PC-9 (cell line): ENCODE results near the gene ADAMTS13. TPM values are rescaled to one million over a fixed set of nuclear protein-coding genes. Genes with fewer than 3 reads are reported as not detected.

ENCODE experiments used
- BruUV-seq: library from RNA; stranded (reverse); fragments of 400-500 nt; replicated peaks from 2 replicates; lab custom pipeline; 2021; lab: Mats Ljungman, UMichigan
- CTCF ChIA-PET: fragments of 300-600 bp; sonication (Branson Sonifier 250); formaldehyde crosslinking; loops from one replicate; lab custom pipeline; 2022; ENCODE audit warnings: antibody characterized with exemption; lab: Charles Lee
- POLR2A ChIA-PET: fragments of 300-600 bp; sonication (Branson Sonifier 250); formaldehyde crosslinking; loops from one replicate; lab custom pipeline; 2022; ENCODE audit warnings: antibody characterized with exemption; ENCODE audit not compliant: unreplicated experiment; lab: Charles Lee
- DNase-seq, 2 experiments: peaks; one replicate each; pipeline versions ENCODE4 v3.0.0 to v3.0.0-alpha.2; 2015 to 2022; ENCODE audit warnings: mixed read lengths in 1 of 2
- H2AFZ ChIP-seq: fragments of 200-600 bp; sonication (generic); 2 replicates; pipeline ENCODE4 v1.8.1; 2017; ENCODE audit warnings: antibody characterized with exemption
- H3F3A ChIP-seq: fragments of 200-600 bp; sonication (generic); 2 replicates; pipeline ENCODE4 v1.8.1; 2017; ENCODE audit warnings: antibody characterized with exemption, mild to moderate bottlenecking, low read depth; ENCODE audit not compliant: insufficient read depth
- H3K27ac ChIP-seq: fragments of 200-600 bp; sonication (generic); 2 replicates; pipeline ENCODE4 v1.6.1; 2016; ENCODE audit warnings: mixed run types
- H3K27me3 ChIP-seq: fragments of 200-600 bp; sonication (generic); 2 replicates; pipeline ENCODE4 v1.6.1; 2016; ENCODE audit warnings: low read depth, mixed run types; ENCODE audit not compliant: insufficient read depth
- H3K36me3 ChIP-seq: fragments of 200-600 bp; sonication (generic); 2 replicates; pipeline ENCODE4 v1.6.1; 2016; ENCODE audit warnings: low read depth, mixed run types
- H3K4me1 ChIP-seq: fragments of 200-600 bp; sonication (generic); replicated peaks from 2 replicates; pipeline ENCODE4 v1.6.1; 2016; ENCODE audit warnings: mixed run types; ENCODE audit not compliant: insufficient read depth
- H3K4me2 ChIP-seq: fragments of 200-600 bp; sonication (generic); 2 replicates; pipeline ENCODE4 v1.6.1; 2017; ENCODE audit warnings: mixed run types
- H3K4me3 ChIP-seq: fragments of 200-600 bp; sonication (generic); 2 replicates; pipeline ENCODE4 v1.6.1; 2016; ENCODE audit warnings: mixed run types
- H3K79me2 ChIP-seq: fragments of 200-600 bp; sonication (generic); 2 replicates; pipeline ENCODE4 v1.6.1; 2017; ENCODE audit warnings: low read depth, mixed run types
- H3K9me2 ChIP-seq: fragments of 200-600 bp; sonication (generic); 2 replicates; pipeline ENCODE4 v1.8.1; 2017; ENCODE audit warnings: mild to moderate bottlenecking; ENCODE audit not compliant: insufficient read depth
- H3K9me3 ChIP-seq: fragments of 200-600 bp; sonication (generic); 2 replicates; pipeline ENCODE4 v1.8.1; 2016; ENCODE audit warnings: low read depth; ENCODE audit not compliant: insufficient read depth
- H4K20me1 ChIP-seq: fragments of 200-600 bp; sonication (generic); 2 replicates; pipeline ENCODE4 v1.8.1; 2017; ENCODE audit not compliant: insufficient read depth
- CTCF ChIP-seq: fragments of 200-600 bp; sonication (generic); conservative IDR thresholded peaks from 2 replicates; pipeline ENCODE4 v1.6.1; 2017; ENCODE audit warnings: mixed run types, antibody characterized with exemption, mild to moderate bottlenecking, moderate library complexity
- EZH2 ChIP-seq: fragments of 200-600 bp; sonication (generic); IDR thresholded peaks from 2 replicates; pipeline ENCODE4 v1.8.0; 2017; ENCODE audit warnings: antibody characterized with exemption, low read depth
- intact Hi-C: fragments of 100-400 bp; cut with micrococcal nuclease; formaldehyde crosslinking; loops from one replicate; pipeline ENCODE4 v1.10.0; 2022; ENCODE audit not compliant: unreplicated experiment
- total RNA-seq: library from RNA; stranded (reverse); gene quantifications from 2 replicates; pipeline ENCODE4 v1.2.3, GENCODE V29; 2021

ADAMTS13 gene
- total RNA-seq, 1 experiment from 2014 or later, result 7.1 TPM

- intact Hi-C loops, result no loop called here
- CTCF ChIA-PET, result no interaction called here
- BruUV-seq, result no TSS peak
These were observed 32.9 kb downstream of the ADAMTS13 start for GRCh38 chr9:133454943-133455673.

GRCh38 chr9:133455936-133456335 lies 33.8 kb downstream of the ADAMTS13 start:
- no peak for DNase-seq
- no TSS peak for BruUV-seq
- Histone ChIP-seq H3F3A (peaks cover 4% of the 10 kb centered on the region; the same call in 1 of the 2 replicates), H3K27ac (no peak overlapping the region), H3K9me3 (no peaks in the 10 kb centered on the region), H3K9me2 (no peaks in the 10 kb centered on the region), H3K4me3 (no peak overlapping the region), H4K20me1 (no peaks in the 10 kb centered on the region), H2AFZ (no peak overlapping the region), H3K4me2 (no peak overlapping the region), H3K4me1 (peaks cover 3% of the 10 kb centered on the region), H3K79me2 (peaks cover 1% of the 10 kb centered on the region; the same call in 1 of the 2 replicates), H3K36me3 (no peaks in the 10 kb centered on the region), H3K27me3 (no peaks in the 10 kb centered on the region)
- TF ChIP-seq CTCF (no peak), EZH2 (no peak)
- intact Hi-C loops, result no loop called here
- ChIA-PET POLR2A (no interaction called here), CTCF (no interaction called here)

More at GRCh38 chr9:133454943-133455673, 32.9 kb downstream of the ADAMTS13 start:
- no peaks in the 10 kb centered on the region for H3F3A ChIP-seq
- no peak overlapping the region for H3K27ac ChIP-seq
- H3K4me2 ChIP-seq, result no peak overlapping the region
- H2AFZ ChIP-seq, result no peak overlapping the region
- no peak overlapping the region for H3K4me3 ChIP-seq
- peaks cover 2% of the 10 kb centered on the region for H3K4me1 ChIP-seq
- no peaks in the 10 kb centered on the region for H3K9me2 ChIP-seq
- POLR2A ChIA-PET, result no interaction called here
- no peaks in the 10 kb centered on the region for H4K20me1 ChIP-seq
- no peaks in the 10 kb centered on the region for H3K9me3 ChIP-seq
- H3K27me3 ChIP-seq, result no peaks in the 10 kb centered on the region
- H3K36me3 ChIP-seq, result no peaks in the 10 kb centered on the region
- no peak for TF ChIP-seq CTCF
- no peak for TF ChIP-seq EZH2
- DNase-seq, result no peak
- no peaks in the 10 kb centered on the region for H3K79me2 ChIP-seq

- POLR2A ChIA-PET, result no interaction called here
- H3K4me1 ChIP-seq, result peaks cover 8% of the 10 kb centered on the region
These were observed 34.2 kb downstream of the ADAMTS13 start for GRCh38 chr9:133456409-133456808.

More at GRCh38 chr9:133456409-133456808, 34.2 kb downstream of the ADAMTS13 start:
- no peak for TF ChIP-seq EZH2
- TF ChIP-seq CTCF, result no peak; the same call in 1 of the 2 replicates
- Histone ChIP-seq H3K4me2 (no peak overlapping the region), H3K4me3 (no peak overlapping the region), H3K36me3 (no peaks in the 10 kb centered on the region), H3K9me3 (no peaks in the 10 kb centered on the region), H3K9me2 (no peaks in the 10 kb centered on the region), H3K27ac (no peak overlapping the region), H3K27me3 (no peaks in the 10 kb centered on the region), H2AFZ (no peak overlapping the region), H4K20me1 (no peaks in the 10 kb centered on the region), H3K79me2 (peaks cover 6% of the 10 kb centered on the region; the same call in 1 of the 2 replicates), H3F3A (peaks cover 9% of the 10 kb centered on the region; the same call in 1 of the 2 replicates)
- no TSS peak for BruUV-seq
- intact Hi-C loops, result no loop called here
- no peak for DNase-seq
- CTCF ChIA-PET, result interaction anchor here (0.5 kb wide), 1 partner anchor 82 kb away, joined by 3 read pairs; no protein-coding TSS in a partner anchor
